ENCODE results near the gene AGBL4. TPM values are rescaled to one million over a fixed set of nuclear protein-coding genes. Genes with fewer than 3 reads are reported as not detected.

AGBL4 gene
- total and polyA plus RNA-seq, 2 of the 13 experiments (the other 11 are each of a cell fraction or from before 2014, with no cell fraction given): not detected

DNA sequence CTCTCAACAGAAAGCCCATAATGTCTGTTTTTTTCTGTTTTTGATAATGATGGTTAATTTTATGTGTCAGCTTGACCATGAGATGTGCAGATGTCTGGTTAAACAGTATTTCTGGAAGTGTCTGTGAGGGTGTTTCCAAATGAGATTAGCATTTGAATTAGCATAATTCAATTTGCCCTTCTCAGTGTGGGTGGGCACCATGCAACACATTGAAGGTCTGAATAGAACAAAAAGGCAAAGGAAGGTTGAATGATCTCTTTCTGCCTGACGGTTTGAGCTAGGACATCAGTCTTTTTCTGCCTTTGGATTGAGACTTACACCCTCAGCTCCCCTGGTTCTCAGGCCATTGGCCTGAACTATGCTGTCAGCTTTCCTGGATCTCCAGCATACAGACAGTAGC, 1516.9 kb downstream of the AGBL4 start:
- intact Hi-C loops (cut with micrococcal nuclease; ENCODE audit: unreplicated experiment): no loop called here
- no peak for ATAC-seq
- POLR2A ChIA-PET: no interaction called here

More for the DNA sequence above, 1516.9 kb downstream of the AGBL4 start:
- 0% methylated on average over 1 of the region's 1 CpG for WGBS (ENCODE audit: low lambda C conversion rate)
- no TSS peak for BruUV-seq (replicated peaks)
- CTCF ChIA-PET (ENCODE audit: low intra/inter-chr PET ratio, low total read pairs): no interaction called here
- Histone ChIP-seq H3K36me3 (replicated peaks in 1 of 2; ENCODE audit: control insufficient read depth in 1 of 2, insufficient read depth in 2 of 2, low read length in 2 of 2) (no peaks in the 10 kb centered on the region), H4K20me1 (ENCODE audit: insufficient read depth, low read length) (no peaks in the 10 kb centered on the region), H2AFZ (ENCODE audit: low read length) (no peak overlapping the region), H3K79me2 (ENCODE audit: insufficient read depth, low read length) (no peaks in the 10 kb centered on the region), H3K4me1 (ENCODE audit: insufficient read depth, low read length) (no peaks in the 10 kb centered on the region), H3K4me2 (ENCODE audit: low read depth, low read length) (no peak overlapping the region), H3K27ac (ENCODE audit: extremely low read length, insufficient read depth, low read length) (no peak overlapping the region), H3K9ac (ENCODE audit: insufficient read depth, low read depth, low read length) (no peak overlapping the region), H3K27me3 (ENCODE audit: control insufficient read depth in 1 of 2, insufficient read depth in 2 of 2, low read length in 2 of 2) (no peaks in the 10 kb centered on the region), H3K9me3 (ENCODE audit: low read length) (no peaks in the 10 kb centered on the region), H3K4me3 (replicated peaks in 1 of 3; ENCODE audit: insufficient read depth in 1 of 3, low read depth in 2 of 3, low read length in 3 of 3) (no peak overlapping the region)
- in situ Hi-C loops (cut with HindIII; ENCODE audit: extremely low pct_ligation_motif_present, low pct_unique_long_range_greater_than_20kb): no loop called here
- no peak for DNase-seq (ENCODE audit: low spot score)
- FAIRE-seq: no peak
- TF ChIP-seq ZFP41 (CRISPR knock-in tag; IDR thresholded peaks at IDR 0.05; ENCODE audit: borderline replicate concordance) (no peak), YEATS4 (CRISPR knock-in tag; IDR thresholded peaks at IDR 0.05; ENCODE audit: borderline replicate concordance) (no peak), IRX3 (CRISPR knock-in tag; IDR thresholded peaks at IDR 0.05; ENCODE audit: borderline replicate concordance, low read depth) (no peak), ZBTB8A (CRISPR knock-in tag; IDR thresholded peaks at IDR 0.05; ENCODE audit: borderline replicate concordance, low read depth) (no peak), MAF1 (CRISPR knock-in tag; IDR thresholded peaks at IDR 0.05; ENCODE audit: borderline replicate concordance) (no peak), ZNF768 (CRISPR knock-in tag; IDR thresholded peaks at IDR 0.05) (no peak), THAP7 (CRISPR knock-in tag; IDR thresholded peaks at IDR 0.05) (no peak), KDM3A (CRISPR knock-in tag; IDR thresholded peaks at IDR 0.05; ENCODE audit: low read depth) (no peak), ZNF317 (CRISPR knock-in tag; IDR thresholded peaks at IDR 0.05) (no peak), DMAP1 (CRISPR knock-in tag; IDR thresholded peaks at IDR 0.05) (no peak), SPEN (CRISPR knock-in tag; IDR thresholded peaks at IDR 0.05; ENCODE audit: low read depth) (no peak), TFDP1 (CRISPR knock-in tag; IDR thresholded peaks at IDR 0.05; ENCODE audit: borderline replicate concordance) (no peak), ESRRA (CRISPR knock-in tag; IDR thresholded peaks at IDR 0.05; ENCODE audit: low read depth) (no peak), HNRNPL (IDR thresholded peaks at IDR 0.05; ENCODE audit: low read depth, low read length) (no peak)
- TF ChIP-seq, protein P1, sequence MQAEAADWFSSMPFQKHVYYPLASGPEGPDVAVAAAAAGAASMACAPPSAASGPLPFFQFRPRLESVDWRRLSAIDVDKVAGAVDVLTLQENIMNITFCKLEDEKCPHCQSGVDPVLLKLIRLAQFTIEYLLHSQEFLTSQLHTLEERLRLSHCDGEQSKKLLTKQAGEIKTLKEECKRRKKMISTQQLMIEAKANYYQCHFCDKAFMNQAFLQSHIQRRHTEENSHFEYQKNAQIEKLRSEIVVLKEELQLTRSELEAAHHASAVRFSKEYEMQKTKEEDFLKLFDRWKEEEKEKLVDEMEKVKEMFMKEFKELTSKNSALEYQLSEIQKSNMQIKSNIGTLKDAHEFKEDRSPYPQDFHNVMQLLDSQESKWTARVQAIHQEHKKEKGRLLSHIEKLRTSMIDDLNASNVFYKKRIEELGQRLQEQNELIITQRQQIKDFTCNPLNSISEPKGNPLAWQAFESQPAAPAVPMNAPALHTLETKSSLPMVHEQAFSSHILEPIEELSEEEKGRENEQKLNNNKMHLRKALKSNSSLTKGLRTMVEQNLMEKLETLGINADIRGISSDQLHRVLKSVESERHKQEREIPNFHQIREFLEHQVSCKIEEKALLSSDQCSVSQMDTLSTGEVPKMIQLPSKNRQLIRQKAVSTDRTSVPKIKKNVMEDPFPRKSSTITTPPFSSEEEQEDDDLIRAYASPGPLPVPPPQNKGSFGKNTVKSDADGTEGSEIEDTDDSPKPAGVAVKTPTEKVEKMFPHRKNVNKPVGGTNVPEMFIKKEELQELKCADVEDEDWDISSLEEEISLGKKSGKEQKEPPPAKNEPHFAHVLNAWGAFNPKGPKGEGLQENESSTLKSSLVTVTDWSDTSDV (CRISPR knock-in tag; IDR thresholded peaks at IDR 0.05): no peak
- TF ChIP-seq, protein P2, sequence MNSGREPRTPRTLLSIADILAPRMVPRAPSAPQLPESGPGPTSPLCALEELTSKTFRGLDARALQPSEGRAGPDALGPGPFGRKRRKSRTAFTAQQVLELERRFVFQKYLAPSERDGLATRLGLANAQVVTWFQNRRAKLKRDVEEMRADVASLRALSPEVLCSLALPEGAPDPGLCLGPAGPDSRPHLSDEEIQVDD (CRISPR knock-in tag; IDR thresholded peaks at IDR 0.05; ENCODE audit: borderline replicate concordance): no peak
- TF ChIP-seq, protein P3, sequence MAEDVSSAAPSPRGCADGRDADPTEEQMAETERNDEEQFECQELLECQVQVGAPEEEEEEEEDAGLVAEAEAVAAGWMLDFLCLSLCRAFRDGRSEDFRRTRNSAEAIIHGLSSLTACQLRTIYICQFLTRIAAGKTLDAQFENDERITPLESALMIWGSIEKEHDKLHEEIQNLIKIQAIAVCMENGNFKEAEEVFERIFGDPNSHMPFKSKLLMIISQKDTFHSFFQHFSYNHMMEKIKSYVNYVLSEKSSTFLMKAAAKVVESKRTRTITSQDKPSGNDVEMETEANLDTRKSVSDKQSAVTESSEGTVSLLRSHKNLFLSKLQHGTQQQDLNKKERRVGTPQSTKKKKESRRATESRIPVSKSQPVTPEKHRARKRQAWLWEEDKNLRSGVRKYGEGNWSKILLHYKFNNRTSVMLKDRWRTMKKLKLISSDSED (CRISPR knock-in tag; IDR thresholded peaks at IDR 0.05): no peak
- TF ChIP-seq, protein P4, sequence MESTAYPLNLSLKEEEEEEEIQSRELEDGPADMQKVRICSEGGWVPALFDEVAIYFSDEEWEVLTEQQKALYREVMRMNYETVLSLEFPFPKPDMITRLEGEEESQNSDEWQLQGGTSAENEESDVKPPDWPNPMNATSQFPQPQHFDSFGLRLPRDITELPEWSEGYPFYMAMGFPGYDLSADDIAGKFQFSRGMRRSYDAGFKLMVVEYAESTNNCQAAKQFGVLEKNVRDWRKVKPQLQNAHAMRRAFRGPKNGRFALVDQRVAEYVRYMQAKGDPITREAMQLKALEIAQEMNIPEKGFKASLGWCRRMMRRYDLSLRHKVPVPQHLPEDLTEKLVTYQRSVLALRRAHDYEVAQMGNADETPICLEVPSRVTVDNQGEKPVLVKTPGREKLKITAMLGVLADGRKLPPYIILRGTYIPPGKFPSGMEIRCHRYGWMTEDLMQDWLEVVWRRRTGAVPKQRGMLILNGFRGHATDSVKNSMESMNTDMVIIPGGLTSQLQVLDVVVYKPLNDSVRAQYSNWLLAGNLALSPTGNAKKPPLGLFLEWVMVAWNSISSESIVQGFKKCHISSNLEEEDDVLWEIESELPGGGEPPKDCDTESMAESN (CRISPR knock-in tag; conservative IDR thresholded peaks at IDR 0.05): no peak
